Caco-2 (cell line): Measurements from ENCODE around the gene DSCAM. TPM values are rescaled to one million over a fixed set of nuclear protein-coding genes. Genes with fewer than 3 reads are reported as not detected.

Experiments used
- BruUV-seq: library from RNA; stranded (reverse); fragments of 400-500 nt; replicated peaks from 2 replicates; lab custom pipeline; 2021; lab: Mats Ljungman, UMichigan
- CTCF ChIA-PET: fragments of 300-600 bp; sonication (Branson Sonifier 250); formaldehyde crosslinking; loops from one replicate; lab custom pipeline; 2022; ENCODE audit warnings: antibody characterized with exemption; lab: Charles Lee
- POLR2A ChIA-PET: fragments of 300-600 bp; sonication (Branson Sonifier 250); formaldehyde crosslinking; loops from one replicate; lab custom pipeline; 2022; ENCODE audit warnings: antibody characterized with exemption; lab: Charles Lee
- DNase-seq, 2 experiments: peaks; one replicate each; pipeline versions ENCODE4 v3.0.0 to v3.0.0-alpha.2; 2020 to 2022
- H3K27me3 ChIP-seq: replicated peaks from 2 replicates; pipeline ENCODE4 v1.6.0; 2011; ENCODE audit warnings: low read length; ENCODE audit not compliant: control insufficient read depth, insufficient read depth
- H3K36me3 ChIP-seq: 2 replicates; pipeline ENCODE4 v1.5.1; 2011; ENCODE audit warnings: low read length; ENCODE audit not compliant: control insufficient read depth, insufficient read depth
- H3K4me1 ChIP-seq: fragments of 250-450 bp; sonication (Bioruptor Pico); 2 replicates; pipeline ENCODE4 v1.5.1; 2020; ENCODE audit warnings: mild to moderate bottlenecking
- H3K4me3 ChIP-seq: 2 replicates; pipeline ENCODE4 v1.5.1; 2011; ENCODE audit warnings: low read depth, mild to moderate bottlenecking, control low read depth, low read length
- H3K9me3 ChIP-seq: fragments of 250-450 bp; sonication (Bioruptor Pico); 2 replicates; pipeline ENCODE4 v1.5.1; 2020; ENCODE audit warnings: mild to moderate bottlenecking, moderate library complexity
- H3K27ac Mint-ChIP-seq: one replicate; pipeline ENCODE4 v1.8.0; 2022; ENCODE audit warnings: mixed read lengths; ENCODE audit not compliant: unreplicated experiment
- H3K27me3 Mint-ChIP-seq: one replicate; pipeline ENCODE4 v1.8.0; 2022; ENCODE audit warnings: mixed read lengths; ENCODE audit not compliant: insufficient read depth, unreplicated experiment
- H3K36me3 Mint-ChIP-seq: one replicate; pipeline ENCODE4 v1.8.0; 2022; ENCODE audit warnings: mild to moderate bottlenecking, mixed read lengths; ENCODE audit not compliant: insufficient read depth, unreplicated experiment
- H3K4me1 Mint-ChIP-seq: one replicate; pipeline ENCODE4 v1.8.0; 2022; ENCODE audit warnings: low read depth, mixed read lengths; ENCODE audit not compliant: unreplicated experiment
- H3K4me3 Mint-ChIP-seq: one replicate; pipeline ENCODE4 v1.8.0; 2022; ENCODE audit warnings: mild to moderate bottlenecking, moderate library complexity, mixed read lengths; ENCODE audit not compliant: unreplicated experiment
- H3K9me3 Mint-ChIP-seq: one replicate; pipeline ENCODE4 v1.8.0; 2022; ENCODE audit warnings: mixed read lengths; ENCODE audit not compliant: unreplicated experiment
- CTCF ChIP-seq, 2 experiments: fragments of 200-600 bp in 1 of 2; IDR thresholded peaks; 1 replicate in 1 of 2; 2 replicates in 1 of 2; pipeline versions ENCODE4 v1.5.1 to v1.8.0; 2011 to 2022; ENCODE audit warnings: antibody characterized with exemption in 1 of 2, control low read depth in 1 of 2, inconsistent platforms in 1 of 2, low read depth in 1 of 2, low read length in 1 of 2, mild to moderate bottlenecking in 1 of 2, moderate library complexity in 1 of 2; ENCODE audit not compliant: insufficient read depth in 1 of 2, severe bottlenecking in 1 of 2, unreplicated experiment in 1 of 2
- intact Hi-C: fragments of 100-400 bp; cut with micrococcal nuclease; formaldehyde crosslinking; loops from one replicate; pipeline ENCODE4 v1.10.0; 2022; ENCODE audit not compliant: unreplicated experiment
- total RNA-seq: library from RNA; stranded (reverse); gene quantifications from 2 replicates; pipeline ENCODE4 v1.2.3, GENCODE V29; 2022

The DSCAM gene
- total RNA-seq, 1 experiment from 2014 or later: not detected

- no peaks in the 10 kb centered on the region for H3K27me3 Mint-ChIP-seq
- Histone ChIP-seq H3K4me1 (no peaks in the 10 kb centered on the region), H3K27me3 (no peaks in the 10 kb centered on the region), H3K4me3 (no peak overlapping the region), H3K36me3 (no peaks in the 10 kb centered on the region), H3K9me3 (no peaks in the 10 kb centered on the region)
- H3K36me3 Mint-ChIP-seq: no peaks in the 10 kb centered on the region
- H3K27ac Mint-ChIP-seq: no peak overlapping the region
- H3K4me1 Mint-ChIP-seq: no peaks in the 10 kb centered on the region
- ChIA-PET POLR2A (no interaction called here), CTCF (no interaction called here)
- H3K4me3 Mint-ChIP-seq: no peak overlapping the region
- H3K9me3 Mint-ChIP-seq: peaks cover 11% of the 10 kb centered on the region
- BruUV-seq: no TSS peak
- intact Hi-C loops: no loop called here
- TF ChIP-seq CTCF (IDR thresholded peaks at IDR 0.05; ENCODE audit: insufficient read depth in 1 of 2, low read depth in 1 of 2, low read length in 1 of 2, severe bottlenecking in 1 of 2, unreplicated experiment in 1 of 2): no peak
- DNase-seq: no peak
Observed at GRCh38 chr21:40871099-40871498, 24.1 kb upstream of the DSCAM start.

- intact Hi-C loops: no loop called here
- no peak overlapping the region for H3K4me3 ChIP-seq
- DNase-seq: no peak
- H3K9me3 ChIP-seq: no peaks in the 10 kb centered on the region
- no peaks in the 10 kb centered on the region for H3K4me1 ChIP-seq
- Mint-ChIP-seq H3K27me3 (no peaks in the 10 kb centered on the region), H3K4me3 (no peak overlapping the region), H3K36me3 (no peaks in the 10 kb centered on the region), H3K4me1 (no peaks in the 10 kb centered on the region), H3K9me3 (no peaks in the 10 kb centered on the region), H3K27ac (no peak overlapping the region)
- no peaks in the 10 kb centered on the region for H3K36me3 ChIP-seq
- ChIA-PET POLR2A (no interaction called here), CTCF (no interaction called here)
- no peaks in the 10 kb centered on the region for H3K27me3 ChIP-seq
- TF ChIP-seq CTCF (IDR thresholded peaks at IDR 0.05; ENCODE audit: insufficient read depth in 1 of 2, low read depth in 1 of 2, low read length in 1 of 2, severe bottlenecking in 1 of 2, unreplicated experiment in 1 of 2): no peak
- no TSS peak for BruUV-seq
Observed at GRCh38 chr21:40863839-40864238, 16.9 kb upstream of the DSCAM start.

- H3K4me1 Mint-ChIP-seq: no peaks in the 10 kb centered on the region
- TF ChIP-seq CTCF (IDR thresholded peaks at IDR 0.05; ENCODE audit: insufficient read depth in 1 of 2, low read depth in 1 of 2, low read length in 1 of 2, severe bottlenecking in 1 of 2, unreplicated experiment in 1 of 2): no peak
- H3K4me3 Mint-ChIP-seq: no peak overlapping the region
- Histone ChIP-seq H3K4me1 (no peaks in the 10 kb centered on the region), H3K9me3 (no peaks in the 10 kb centered on the region), H3K27me3 (no peaks in the 10 kb centered on the region), H3K4me3 (no peak overlapping the region), H3K36me3 (no peaks in the 10 kb centered on the region)
- H3K36me3 Mint-ChIP-seq: no peaks in the 10 kb centered on the region
- H3K27me3 Mint-ChIP-seq: peaks cover 2% of the 10 kb centered on the region
- POLR2A ChIA-PET: no interaction called here
- intact Hi-C loops: no loop called here
- DNase-seq: no peak
- CTCF ChIA-PET: no interaction called here
- BruUV-seq: no TSS peak
- no peak overlapping the region for H3K27ac Mint-ChIP-seq
- no peaks in the 10 kb centered on the region for H3K9me3 Mint-ChIP-seq
Observed at GRCh38 chr21:40858517-40858916, 11.6 kb upstream of the DSCAM start.
